Nephron (organoid): ENCODE results near the gene NFATC1.

ENCODE experiments used
- H3K27ac Mint-ChIP-seq, 3 experiments: 2 replicates each; pipeline ENCODE4 v1.8.0; 2020; ENCODE audit warnings: mixed read lengths in 3 of 3, mild to moderate bottlenecking in 2 of 3, moderate library complexity in 1 of 3
- H3K27me3 Mint-ChIP-seq: 2 replicates; pipeline ENCODE4 v1.8.0; 2021; ENCODE audit warnings: low read depth, mild to moderate bottlenecking, moderate library complexity, mixed read lengths
- H3K36me3 Mint-ChIP-seq: 2 replicates; pipeline ENCODE4 v1.8.0; 2020; ENCODE audit warnings: low read depth, mixed read lengths
- H3K4me1 Mint-ChIP-seq: 2 replicates; pipeline ENCODE4 v1.8.0; 2020; ENCODE audit warnings: mixed read lengths
- H3K4me3 Mint-ChIP-seq, 3 experiments: 2 replicates each; pipeline ENCODE4 v1.8.0; 2020; ENCODE audit warnings: mild to moderate bottlenecking in 3 of 3, mixed read lengths in 3 of 3, moderate library complexity in 2 of 3
- H3K9me3 Mint-ChIP-seq: 2 replicates; pipeline ENCODE4 v1.8.0; 2020; ENCODE audit warnings: mixed read lengths
- CTCF ChIP-seq, 3 experiments: fragments of 200-600 bp; sonication (generic); IDR thresholded peaks; one replicate each; pipeline ENCODE4 v1.5.0; 2021; ENCODE audit warnings: antibody characterized with exemption in 3 of 3; ENCODE audit not compliant: unreplicated experiment in 3 of 3

Gene NFATC1

GRCh38 chr18:79450289-79451080 lies 54.8 kb downstream of the NFATC1 start:
- no peak for TF ChIP-seq CTCF (IDR thresholded peaks at IDR 0.05; ENCODE audit: unreplicated experiment in 3 of 3)
- H3K27me3 Mint-ChIP-seq, result peaks cover 8% of the 10 kb centered on the region
- peaks cover 29% of the 10 kb centered on the region for H3K4me1 Mint-ChIP-seq
- H3K9me3 Mint-ChIP-seq, result no peaks in the 10 kb centered on the region
- H3K36me3 Mint-ChIP-seq, result no peaks in the 10 kb centered on the region
- no peak overlapping the region for H3K27ac Mint-ChIP-seq
- no peak overlapping the region for H3K4me3 Mint-ChIP-seq

GRCh38 chr18:79451237-79452125 lies 55.8 kb downstream of the NFATC1 start:
- Mint-ChIP-seq H3K9me3 (no peaks in the 10 kb centered on the region), H3K36me3 (no peaks in the 10 kb centered on the region), H3K4me1 (peaks cover 19% of the 10 kb centered on the region), H3K27me3 (peaks cover 8% of the 10 kb centered on the region), H3K4me3 (no peak overlapping the region), H3K27ac (no peak overlapping the region)
- peak in 1 of 3 experiments; percentile 6 for TF ChIP-seq CTCF (IDR thresholded peaks at IDR 0.05; ENCODE audit: unreplicated experiment in 3 of 3)

GRCh38 chr18:79452190-79452990 lies 56.7 kb downstream of the NFATC1 start:
- Mint-ChIP-seq H3K36me3 (no peaks in the 10 kb centered on the region), H3K27me3 (peaks cover 7% of the 10 kb centered on the region), H3K27ac (no peak overlapping the region), H3K9me3 (no peaks in the 10 kb centered on the region), H3K4me1 (peaks cover 16% of the 10 kb centered on the region), H3K4me3 (no peak overlapping the region)
- TF ChIP-seq CTCF (IDR thresholded peaks at IDR 0.05; ENCODE audit: unreplicated experiment in 3 of 3), result no peak

GRCh38 chr18:79452991-79453645 lies 57.4 kb downstream of the NFATC1 start:
- Mint-ChIP-seq H3K27me3 (peaks cover 4% of the 10 kb centered on the region), H3K36me3 (no peaks in the 10 kb centered on the region), H3K27ac (no peak overlapping the region), H3K9me3 (no peaks in the 10 kb centered on the region), H3K4me3 (no peak overlapping the region), H3K4me1 (peaks cover 11% of the 10 kb centered on the region)
- no peak for TF ChIP-seq CTCF (IDR thresholded peaks at IDR 0.05; ENCODE audit: unreplicated experiment in 3 of 3)
